Endothelial cell of umbilical vein (primary cell): Measurements from ENCODE around the gene C6orf58. TPM values are rescaled to one million over a fixed set of nuclear protein-coding genes. Genes with fewer than 3 reads are reported as not detected.

Experiments used
- BruUV-seq: library from RNA; stranded (reverse); fragments of 400-500 nt; replicated peaks from 2 replicates; lab custom pipeline; 2021; lab: Mats Ljungman, UMichigan
- CTCF ChIA-PET: fragments of 300-600, 350-600 bp; sonication (Branson Sonifier 250); formaldehyde crosslinking; loops from one replicate; lab custom pipeline; 2021; ENCODE audit warnings: antibody characterized with exemption, inconsistent platforms; lab: Charles Lee
- POLR2A ChIA-PET: fragments of 300-600, 350-600 bp; sonication (Branson Sonifier 250); formaldehyde crosslinking; loops from one replicate; lab custom pipeline; 2021; ENCODE audit warnings: antibody characterized with exemption, inconsistent platforms; lab: Charles Lee
- DNase-seq: peaks from one replicate; pipeline ENCODE4 v3.0.0-alpha.2; 2011; ENCODE audit warnings: low read depth, low spot score
- FAIRE-seq: peaks from 2 replicates; lab custom pipeline; 2011; peaks lifted over from hg19 to GRCh38; lab: Jason Lieb, UNC
- H2AFZ ChIP-seq: 2 replicates; pipeline ENCODE4 v1.6.0; 2012; ENCODE audit warnings: low read depth, low read length, control low read depth, inconsistent platforms
- H3K27ac ChIP-seq: 2 replicates; pipeline ENCODE4 v1.5.1; 2011; ENCODE audit warnings: low read depth, mild to moderate bottlenecking, control low read depth, low read length, moderate library complexity; ENCODE audit not compliant: insufficient read depth
- H3K27me3 ChIP-seq, 2 experiments: 2 replicates each; pipeline versions ENCODE4 v1.6.0 to v1.6.1; 2011; ENCODE audit warnings: low read length in 2 of 2, mixed read lengths in 1 of 2; ENCODE audit not compliant: control insufficient read depth in 2 of 2, insufficient read depth in 2 of 2
- H3K36me3 ChIP-seq, 2 experiments: 2 replicates in 1 of 2; 3 replicates in 1 of 2; pipeline ENCODE4 v1.5.1; 2011; ENCODE audit warnings: low read length in 2 of 2, mild to moderate bottlenecking in 1 of 2, moderate library complexity in 1 of 2; ENCODE audit not compliant: control insufficient read depth in 2 of 2, insufficient read depth in 2 of 2; ENCODE audit errors: extremely low read depth in 1 of 2
- H3K4me1 ChIP-seq: 3 replicates; pipeline ENCODE4 v1.5.1; 2011; ENCODE audit warnings: mild to moderate bottlenecking, low read length; ENCODE audit not compliant: control insufficient read depth, insufficient read depth; ENCODE audit errors: extremely low read depth
- H3K4me2 ChIP-seq: 2 replicates; pipeline ENCODE4 v1.6.1; 2011; ENCODE audit warnings: low read length, control low read depth, mixed read lengths; ENCODE audit not compliant: insufficient read depth
- H3K4me3 ChIP-seq, 3 experiments: fragments of 200-600 bp in 1 of 3; sonication (generic), shearing (Covaris generic) in 1 of 3; replicated peaks in 1 of 3; 2 replicates each; pipeline ENCODE4 v1.5.1; 2011 to 2016; ENCODE audit warnings: control low read depth in 3 of 3, low read length in 3 of 3, mild to moderate bottlenecking in 2 of 3, inconsistent platforms in 1 of 3, low read depth in 1 of 3, moderate library complexity in 1 of 3; ENCODE audit not compliant: insufficient read depth in 1 of 3
- H3K79me2 ChIP-seq: 2 replicates; pipeline ENCODE4 v1.6.0; 2012; ENCODE audit warnings: low read length, inconsistent platforms; ENCODE audit not compliant: control insufficient read depth, insufficient read depth
- H3K9ac ChIP-seq: replicated peaks from 2 replicates; pipeline ENCODE3; 2011; ENCODE audit warnings: low read length, control low read depth; ENCODE audit not compliant: insufficient read depth; ENCODE audit errors: extremely low read depth
- H3K9me1 ChIP-seq: replicated peaks from 3 replicates; pipeline ENCODE4 v1.6.0; 2011; ENCODE audit warnings: mild to moderate bottlenecking, low read length; ENCODE audit not compliant: control insufficient read depth, insufficient read depth; ENCODE audit errors: extremely low read depth
- H3K9me3 ChIP-seq: replicated peaks from 2 replicates; pipeline ENCODE4 v1.5.1; 2012; ENCODE audit warnings: low read length, inconsistent platforms; ENCODE audit not compliant: control insufficient read depth, insufficient read depth
- H4K20me1 ChIP-seq: replicated peaks from 2 replicates; pipeline ENCODE3; 2011; ENCODE audit warnings: mild to moderate bottlenecking, low read length; ENCODE audit not compliant: control insufficient read depth, insufficient read depth; ENCODE audit errors: extremely low read depth
- CTCF ChIP-seq, 2 donors: IDR thresholded peaks; 1 replicate in 1 of 2; 2 replicates in 1 of 2; pipeline ENCODE4 v1.5.1; 2011; ENCODE audit warnings: low read length in 2 of 2, mild to moderate bottlenecking in 2 of 2, moderate library complexity in 2 of 2, control low read depth in 1 of 2, inconsistent platforms in 1 of 2, low read depth in 1 of 2; ENCODE audit not compliant: insufficient read depth in 1 of 2; ENCODE audit errors: extremely low read depth in 1 of 2
- EZH2 ChIP-seq: IDR thresholded peaks from 2 replicates; pipeline ENCODE4 v1.6.1; 2012; ENCODE audit warnings: borderline replicate concordance, low read depth, mild to moderate bottlenecking, moderate library complexity, low read length, inconsistent platforms; ENCODE audit not compliant: severe bottlenecking
- GATA2 ChIP-seq: IDR thresholded peaks from 2 replicates; pipeline ENCODE4 v1.7.0; 2011; ENCODE audit warnings: low read depth, mild to moderate bottlenecking, moderate library complexity, mixed read lengths, low read length; ENCODE audit not compliant: insufficient read length, insufficient read depth
- MAX ChIP-seq: IDR thresholded peaks from 2 replicates; pipeline ENCODE4 v1.6.1; 2011; ENCODE audit not compliant: insufficient read depth, insufficient read length
- MYC ChIP-seq: IDR thresholded peaks from one replicate; pipeline ENCODE4 v1.6.1; 2011; ENCODE audit warnings: mild to moderate bottlenecking, low read depth, low read length
- POLR2AphosphoS5 ChIP-seq: IDR thresholded peaks from 2 replicates; pipeline ENCODE4 v1.6.1; 2012; ENCODE audit warnings: low read depth, mild to moderate bottlenecking, control low read depth, low read length, moderate library complexity; ENCODE audit not compliant: insufficient read depth
- dilution Hi-C: fragments of 300-500 bp; cut with MboI; formaldehyde crosslinking; loops from one replicate; pipeline ENCODE4 v1.15.0; 2019; ENCODE audit warnings: low sequenced_read_pairs; ENCODE audit not compliant: extremely low pct_ligation_motif_present
- intact Hi-C: fragments of 100-400 bp; cut with micrococcal nuclease; formaldehyde crosslinking; loops from one replicate; pipeline ENCODE4 v1.10.0; 2022
- polyA plus RNA-seq, 4 experiments: library from polyadenylated mRNA; depleted of rRNA in 3 of 4; stranded (reverse) in 3 of 4; unstranded in 1 of 4; fragments of >200 nt; gene quantifications; 2 replicates each; pipeline versions ENCODE4 v1.2.1 to v1.2.3, GENCODE V29; 2011 to 2012; ENCODE audit warnings: missing spikeins in 1 of 4
- total RNA-seq: library from RNA; stranded (reverse); gene quantifications from 2 replicates; pipeline ENCODE4 v1.2.3, GENCODE V29; 2021

Gene C6orf58
- total and polyA plus RNA-seq, 2 donors (not counting 3 experiments of a cell fraction or from before 2014, with no cell fraction given) = not detected

- no peaks in the 10 kb centered on the region for H3K9me1 ChIP-seq
- no peaks in the 10 kb centered on the region for H3K79me2 ChIP-seq
- ChIA-PET POLR2A (no interaction called here), CTCF (interaction anchor here (1.9 kb wide), 1 partner anchor 8 kb away, joined by 8 read pairs; no protein-coding TSS in a partner anchor)
- H3K4me1 ChIP-seq = no peaks in the 10 kb centered on the region
- dilution Hi-C loops = no loop called here
- no peak overlapping the region for H3K4me2 ChIP-seq
- H4K20me1 ChIP-seq = no peaks in the 10 kb centered on the region
- FAIRE-seq (no peak), DNase-seq (no peak)
- intact Hi-C loops = no loop called here
- H3K9ac ChIP-seq = no peak overlapping the region
- H3K9me3 ChIP-seq = no peaks in the 10 kb centered on the region
- H3K27me3 ChIP-seq = peaks cover 4 to 24% of the 10 kb centered on the region in 2 experiments
- no peak overlapping the region for H3K27ac ChIP-seq
- no peak overlapping the region for H3K4me3 ChIP-seq
- H2AFZ ChIP-seq = no peak overlapping the region
- BruUV-seq = no TSS peak
- no peaks in the 10 kb centered on the region for H3K36me3 ChIP-seq
- TF ChIP-seq CTCF (IDR thresholded peaks at IDR 0.05; ENCODE audit: extremely low read depth in 1 of 2, insufficient read depth in 1 of 2, low read depth in 1 of 2, low read length in 2 of 2) (no peak), MAX (no peak), EZH2 (no peak), POLR2AphosphoS5 (no peak)
Measured at GRCh38 chr6:127634178-127634577, 57.2 kb downstream of the C6orf58 start.

GRCh38 chr6:127635091-127635490 is 58.1 kb downstream of the C6orf58 start:
- intact Hi-C loops (no loop called here), dilution Hi-C loops (no loop called here)
- H3K9me3 ChIP-seq = no peaks in the 10 kb centered on the region
- CTCF ChIA-PET = no interaction called here
- TF ChIP-seq POLR2AphosphoS5 (no peak), GATA2 (no peak), MYC (no peak)
- no peaks in the 10 kb centered on the region for H3K4me1 ChIP-seq
- DNase-seq (no peak), FAIRE-seq (no peak)
- H3K4me3 ChIP-seq = no peak overlapping the region
- no peaks in the 10 kb centered on the region for H3K79me2 ChIP-seq
- no peak overlapping the region for H3K27ac ChIP-seq
- no peaks in the 10 kb centered on the region for H4K20me1 ChIP-seq
- no peak overlapping the region for H3K4me2 ChIP-seq
- no peaks in the 10 kb centered on the region for H3K36me3 ChIP-seq
- H3K27me3 ChIP-seq = peaks cover 4 to 23% of the 10 kb centered on the region in 2 experiments
- no peaks in the 10 kb centered on the region for H3K9me1 ChIP-seq
- BruUV-seq = no TSS peak
- H2AFZ ChIP-seq = no peak overlapping the region
- POLR2A ChIA-PET = no interaction called here
- no peak overlapping the region for H3K9ac ChIP-seq
